K562 (cell line): ENCODE results near the gene DNAH1. TPM values are rescaled to one million over a fixed set of nuclear protein-coding genes. Genes with fewer than 3 reads are reported as not detected.

Source experiments
- ATAC-seq: fragments of 200-7000 bp; cut with Tn5 transposase; 3 replicates; pipeline ENCODE4 v1.9.1; 2020; ENCODE audit warnings: moderate library complexity
- BruUV-seq: library from RNA; stranded (reverse); fragments of 400-500 nt; replicated peaks from 2 replicates; lab custom pipeline; 2021; lab: Mats Ljungman, UMichigan
- CTCF ChIA-PET: fragments of 300-600 bp; formaldehyde crosslinking; extraction: SDS; loops from one replicate; lab custom pipeline; 2021; ENCODE audit warnings: low intra/inter-chr PET ratio; lab: Yijun Ruan, JAX
- POLR2A ChIA-PET: fragments of 300-600, 350-650 bp; sonication (Branson Sonifier 250); formaldehyde crosslinking; extraction: SDS; loops from one replicate; lab custom pipeline; 2021; ENCODE audit warnings: antibody characterized with exemption, inconsistent platforms; lab: Yijun Ruan, JAX
- DNase-seq, 4 experiments: peaks; one replicate each; pipeline versions ENCODE4 v3.0.0 to v3.0.0-alpha.2; 2011 to 2018; ENCODE audit warnings: low spot score in 3 of 4, mixed read lengths in 3 of 4; ENCODE audit errors: extremely low read depth in 1 of 4
- FAIRE-seq: peaks from 2 replicates; lab custom pipeline; 2011; peaks lifted over from hg19 to GRCh38; lab: Jason Lieb, UNC
- H2AFZ ChIP-seq: 2 replicates; pipeline ENCODE4 v1.6.0; 2011; ENCODE audit warnings: low read depth, low read length, control low read depth, inconsistent platforms
- H3K27ac ChIP-seq: fragments of 200-600 bp; 3 replicates; pipeline ENCODE4 v1.8.0; 2011; ENCODE audit warnings: low read depth, mild to moderate bottlenecking, control low read depth, inconsistent platforms, low read length, moderate library complexity, mixed read lengths; ENCODE audit errors: extremely low read depth
- H3K27me3 ChIP-seq, 2 experiments: fragments of 300-600 bp in 1 of 2; 2 replicates in 1 of 2; 3 replicates in 1 of 2; pipeline versions ENCODE4 v1.6.0 to v1.8.0; 2011; ENCODE audit warnings: inconsistent platforms in 2 of 2, low read length in 2 of 2, mild to moderate bottlenecking in 1 of 2, mixed read lengths in 1 of 2, moderate library complexity in 1 of 2; ENCODE audit not compliant: control insufficient read depth in 2 of 2, insufficient read depth in 2 of 2
- H3K36me3 ChIP-seq: fragments of 300-600 bp; 3 replicates; pipeline ENCODE4 v1.8.0; 2011; ENCODE audit warnings: mild to moderate bottlenecking, low read length, inconsistent platforms; ENCODE audit not compliant: control insufficient read depth, insufficient read depth
- H3K4me1 ChIP-seq, 2 experiments: fragments of 200-600 bp in 1 of 2; replicated peaks in 1 of 2; 2 replicates in 1 of 2; 3 replicates in 1 of 2; pipeline versions ENCODE4 v1.5.1 to v1.8.0; 2011; ENCODE audit warnings: inconsistent platforms in 2 of 2, low read length in 2 of 2, mild to moderate bottlenecking in 1 of 2, mixed read lengths in 1 of 2, moderate library complexity in 1 of 2; ENCODE audit not compliant: control insufficient read depth in 2 of 2, insufficient read depth in 2 of 2
- H3K4me2 ChIP-seq: 2 replicates; pipeline ENCODE4 v1.6.1; 2011; ENCODE audit warnings: low read length, control low read depth, inconsistent platforms, mixed read lengths; ENCODE audit not compliant: insufficient read depth
- H3K4me3 ChIP-seq: fragments of 200-600 bp; sonication (generic), shearing (Covaris generic); 2 replicates; pipeline ENCODE4 v1.5.1; 2016; ENCODE audit warnings: control low read depth, inconsistent platforms
- H3K79me2 ChIP-seq: fragments of 200-600 bp; 3 replicates; pipeline ENCODE4 v1.8.0; 2011; ENCODE audit warnings: low read length, inconsistent platforms; ENCODE audit not compliant: control insufficient read depth, insufficient read depth
- H3K9ac ChIP-seq, 2 experiments: 2 replicates each; pipeline versions ENCODE4 v1.6.0 to v1.6.1; 2011; ENCODE audit warnings: low read depth in 2 of 2, low read length in 2 of 2, control low read depth in 1 of 2, inconsistent platforms in 1 of 2, mild to moderate bottlenecking in 1 of 2, mixed read lengths in 1 of 2; ENCODE audit not compliant: insufficient read depth in 1 of 2
- H3K9me1 ChIP-seq: one replicate; pipeline ENCODE4 v1.6.0; 2011; ENCODE audit warnings: inconsistent platforms, mild to moderate bottlenecking, low read length, moderate library complexity; ENCODE audit not compliant: control insufficient read depth, insufficient read depth
- H3K9me3 ChIP-seq: replicated peaks from 2 replicates; pipeline ENCODE4 v1.5.1; 2011; ENCODE audit warnings: low read depth, low read length, inconsistent platforms; ENCODE audit not compliant: control insufficient read depth, insufficient read depth
- H4K20me1 ChIP-seq: replicated peaks from 2 replicates; pipeline ENCODE4 v1.6.1; 2011; ENCODE audit warnings: low read length, inconsistent platforms, mixed read lengths; ENCODE audit not compliant: control insufficient read depth, insufficient read depth
- CREB1 ChIP-seq, 2 experiments: sonication (generic) in 1 of 2; formaldehyde crosslinking in 1 of 2; IDR thresholded peaks; 2 replicates each; pipeline versions ENCODE4 v1.6.1 to v1.8.0; 2012 to 2022; ENCODE audit warnings: inconsistent platforms in 1 of 2, mild to moderate bottlenecking in 1 of 2, missing genetic modification reagents in 1 of 2, moderate library complexity in 1 of 2
- ETV1 ChIP-seq: fragments of 450-650 bp; conservative IDR thresholded peaks from 2 replicates; pipeline ENCODE4 v1.6.1; 2016; ENCODE audit warnings: missing genetic modification characterization, control low read depth, low read depth, missing compliant biosample characterization
- HNRNPUL1 ChIP-seq: fragments of 200-400 bp; formaldehyde crosslinking; IDR thresholded peaks from 2 replicates; pipeline ENCODE4 v1.6.1; 2017; ENCODE audit warnings: low read length
- JUNB ChIP-seq: fragments of 450-650 bp; formaldehyde crosslinking; conservative IDR thresholded peaks from 2 replicates; pipeline ENCODE4 v1.4.0; 2020; ENCODE audit warnings: mild to moderate bottlenecking
- LARP7 ChIP-seq: fragments of 450-650 bp; IDR thresholded peaks from 2 replicates; pipeline ENCODE4 v1.6.1; 2016
- NFIC ChIP-seq: fragments of 450-650 bp; IDR thresholded peaks from 2 replicates; pipeline ENCODE4 v1.6.1; 2017; ENCODE audit warnings: mild to moderate bottlenecking, inconsistent platforms
- RBM17 ChIP-seq: fragments of 200-400 bp; formaldehyde crosslinking; IDR thresholded peaks from 2 replicates; pipeline ENCODE4 v1.6.1; 2017; ENCODE audit warnings: low read depth, mild to moderate bottlenecking, low read length, borderline replicate concordance
- RNF2 ChIP-seq: sonication (generic); IDR thresholded peaks from 2 replicates; pipeline ENCODE4 v1.6.1; 2016
- SOX6 ChIP-seq: fragments of 450-650 bp; IDR thresholded peaks from 2 replicates; pipeline ENCODE4 v1.6.1; 2014; ENCODE audit warnings: mild to moderate bottlenecking
- ZBTB34 ChIP-seq: fragments of 250-450 bp; sonication (Bioruptor Pico); IDR thresholded peaks from 2 replicates; pipeline ENCODE4 v1.8.0; 2021; ENCODE audit warnings: mild to moderate bottlenecking, moderate library complexity
- ZSCAN32 ChIP-seq: fragments of 450-650 bp; formaldehyde crosslinking; IDR thresholded peaks from 2 replicates; pipeline ENCODE4 v1.4.0; 2020; ENCODE audit warnings: mild to moderate bottlenecking, moderate library complexity
- WGBS: fragments of 100-300 bp; shearing (Covaris generic); methylation state at CpG from one replicate; pipeline ENCODE4 v1.1.6; 2016; ENCODE audit warnings: low coverage, mixed read lengths; ENCODE audit not compliant: insufficient coverage; ENCODE audit errors: missing lambda C conversion rate; 5-methylcytosine and 5-hydroxymethylcytosine counted together
- in situ Hi-C: fragments of 300-500 bp; cut with MboI; formaldehyde crosslinking; loops from 4 replicates; pipeline ENCODE4 v1.15.0; 2018; ENCODE audit warnings: inconsistent platforms, mixed read lengths
- intact Hi-C: fragments of 100-400 bp; cut with micrococcal nuclease; formaldehyde crosslinking; loops from 2 replicates; pipeline ENCODE4 v1.14.2; 2022
- polyA plus RNA-seq, 8 experiments: library from polyadenylated mRNA; depleted of rRNA in 4 of 8; stranded (reverse) in 5 of 8; unstranded in 3 of 8; fragments of >200 nt; fragmentation: Nextera tagmentation in 2 of 8; fragmentation: Illumina TruSeq in 1 of 8; extraction: Ambion mirVana in 2 of 8; extraction: Trizol in 1 of 8; gene quantifications; 2 replicates each; pipeline versions ENCODE4 v1.2.1 to v1.2.3, GENCODE V29; 2011 to 2014; ENCODE audit warnings: inconsistent platforms in 1 of 8, missing spikeins in 1 of 8
- total RNA-seq, 7 experiments: library from RNA; depleted of rRNA in 6 of 7; stranded (reverse); fragments of >200 nt in 6 of 7; fragmentation: Illumina TruSeq in 2 of 7; extraction: Trizol in 2 of 7; gene quantifications; 2 replicates each; pipeline versions ENCODE4 v1.2.1 to v1.2.3, GENCODE V29; 2011 to 2021; ENCODE audit warnings: low replicate concordance in 1 of 7
- TF ChIP-seq, protein P1 (sequence below): fragments of 450-650 bp; IDR thresholded peaks from 2 replicates; pipeline ENCODE4 v1.7.0; 2016; ENCODE audit warnings: borderline replicate concordance

DNAH1 gene
- total and polyA plus RNA-seq, 9 of the 15 experiments (the other 6 are each of a cell fraction or from before 2014, with no cell fraction given): 0.04 to 0.84 (median 0.50) TPM

DNA sequence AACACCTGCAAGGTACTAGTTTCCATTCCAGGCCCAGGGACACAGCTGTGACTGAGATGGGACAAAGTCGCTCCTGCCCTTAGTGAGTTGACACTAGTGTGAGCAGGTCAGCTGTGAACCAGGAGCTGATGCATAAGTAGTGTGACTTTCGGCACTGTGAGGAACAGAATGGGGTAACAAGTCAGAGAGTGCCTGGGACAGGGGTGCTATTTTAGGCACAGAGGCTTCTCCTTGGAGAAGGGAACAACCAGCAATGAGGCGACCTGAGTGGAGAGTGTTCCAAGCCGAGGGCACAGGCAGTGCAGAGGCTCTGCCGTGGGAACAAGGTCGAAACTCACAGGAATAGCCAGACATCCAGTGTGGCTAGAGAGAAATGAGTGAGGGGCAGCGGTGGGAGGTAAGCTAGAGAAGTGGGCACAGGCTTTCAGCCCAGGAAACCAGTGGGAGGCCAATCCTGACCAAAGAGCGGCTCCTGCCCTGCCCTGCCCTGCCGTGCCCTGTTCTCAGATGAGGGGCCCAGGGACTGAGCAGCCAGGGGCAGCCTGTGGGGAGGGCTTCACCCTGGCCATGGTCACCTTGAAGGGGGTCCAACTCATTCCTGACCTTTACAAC lies 14.2 kb downstream of the DNAH1 start:
- no peak overlapping the region for H3K4me3 ChIP-seq
- peaks cover 0 to 3% of the 10 kb centered on the region in 2 experiments; a peak in 2 of 5 replicates for H3K4me1 ChIP-seq
- peak overlapping the region in 1 of 2 experiments; percentile 52; a peak in 1 of 4 replicates for H3K9ac ChIP-seq
- ChIA-PET CTCF (no interaction called here), POLR2A (interaction anchor here (1.3 kb wide), 1 partner anchor 9 kb away, joined by 3 read pairs; no protein-coding TSS in a partner anchor)
- H2AFZ ChIP-seq: no peak overlapping the region
- WGBS: 51% methylated on average over 7 of the region's 9 CpGs
- no peaks in the 10 kb centered on the region; a peak in 1 of 5 replicates for H3K27me3 ChIP-seq
- H3K9me3 ChIP-seq: no peaks in the 10 kb centered on the region
- no peak overlapping the region for H3K4me2 ChIP-seq
- intact Hi-C loops (no loop called here), in situ Hi-C loops (no loop called here)
- BruUV-seq: no TSS peak
- no peak for FAIRE-seq
- DNase-seq: no peak
- no peaks in the 10 kb centered on the region for H3K79me2 ChIP-seq
- H3K9me1 ChIP-seq: no peaks in the 10 kb centered on the region
- TF ChIP-seq JUNB (CRISPR knock-in tag) (no peak), RBM17 (no peak), CREB1 (IDR thresholded peaks at IDR 0.05) (no peak), CREB1 (CRISPR knock-in tag; IDR thresholded peaks at IDR 0.05) (no peak), RNF2 (no peak), NFIC (no peak), SOX6 (no peak), ZBTB34 (CRISPR knock-in tag) (no peak), ETV1 (tag) (no peak), LARP7 (no peak), ZSCAN32 (CRISPR knock-in tag) (no peak), HNRNPUL1 (no peak)
- TF ChIP-seq, protein P1, sequence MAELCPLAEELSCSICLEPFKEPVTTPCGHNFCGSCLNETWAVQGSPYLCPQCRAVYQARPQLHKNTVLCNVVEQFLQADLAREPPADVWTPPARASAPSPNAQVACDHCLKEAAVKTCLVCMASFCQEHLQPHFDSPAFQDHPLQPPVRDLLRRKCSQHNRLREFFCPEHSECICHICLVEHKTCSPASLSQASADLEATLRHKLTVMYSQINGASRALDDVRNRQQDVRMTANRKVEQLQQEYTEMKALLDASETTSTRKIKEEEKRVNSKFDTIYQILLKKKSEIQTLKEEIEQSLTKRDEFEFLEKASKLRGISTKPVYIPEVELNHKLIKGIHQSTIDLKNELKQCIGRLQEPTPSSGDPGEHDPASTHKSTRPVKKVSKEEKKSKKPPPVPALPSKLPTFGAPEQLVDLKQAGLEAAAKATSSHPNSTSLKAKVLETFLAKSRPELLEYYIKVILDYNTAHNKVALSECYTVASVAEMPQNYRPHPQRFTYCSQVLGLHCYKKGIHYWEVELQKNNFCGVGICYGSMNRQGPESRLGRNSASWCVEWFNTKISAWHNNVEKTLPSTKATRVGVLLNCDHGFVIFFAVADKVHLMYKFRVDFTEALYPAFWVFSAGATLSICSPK: no peak
- H3K36me3 ChIP-seq: no peaks in the 10 kb centered on the region
- ATAC-seq: peak; percentile 21; the same call in 1 of the 3 replicates
- H4K20me1 ChIP-seq: no peaks in the 10 kb centered on the region
- H3K27ac ChIP-seq: no peak overlapping the region
